Fibroblast of peridontal ligament (primary cell): Measurements from ENCODE around the gene TRAF3IP3.

ENCODE experiments used
- DNase-seq: peaks from one replicate; pipeline ENCODE4 v3.0.0-alpha.2; 2010; ENCODE audit errors: extremely low read depth

The TRAF3IP3 gene

GRCh38 chr1:209755926-209756614 lies at the start of gene TRAF3IP3:
Gene TRAF3IP3 (plus strand): TSS chr1:209756053. CDS start chr1:209760040, 3,987 bp downstream.
- DNase-seq, result no peak

GRCh38 chr1:209706622-209707021 lies 49.2 kb upstream of the TRAF3IP3 start:
- DNase-seq, result no peak

GRCh38 chr1:209707308-209707707 lies 48.5 kb upstream of the TRAF3IP3 start:
- DNase-seq, result no peak

- DNase-seq, result no peak
Measured at GRCh38 chr1:209708297-209708696, 47.6 kb upstream of the TRAF3IP3 start.

GRCh38 chr1:209710093-209710492 lies 45.8 kb upstream of the TRAF3IP3 start:
- DNase-seq, result no peak

- no peak for DNase-seq
Measured at GRCh38 chr1:209710847-209711246, 45.0 kb upstream of the TRAF3IP3 start.

- DNase-seq, result no peak
Measured at GRCh38 chr1:209714338-209714737, 41.5 kb upstream of the TRAF3IP3 start.

- DNase-seq, result no peak
Measured at GRCh38 chr1:209715314-209715713, 40.5 kb upstream of the TRAF3IP3 start.

- DNase-seq, result no peak
Measured at GRCh38 chr1:209717818-209718217, 38.0 kb upstream of the TRAF3IP3 start.

GRCh38 chr1:209720326-209720725 lies 35.5 kb upstream of the TRAF3IP3 start:
- DNase-seq, result peak; percentile 65

- DNase-seq, result peak; percentile 19
Measured at GRCh38 chr1:209720826-209721225, 35.0 kb upstream of the TRAF3IP3 start.

GRCh38 chr1:209721323-209721722 lies 34.5 kb upstream of the TRAF3IP3 start:
- no peak for DNase-seq

GRCh38 chr1:209723265-209723664 lies 32.6 kb upstream of the TRAF3IP3 start:
- DNase-seq, result no peak

GRCh38 chr1:209723756-209724693 lies 31.8 kb upstream of the TRAF3IP3 start:
- DNase-seq, result peak; percentile 30

GRCh38 chr1:209727286-209727685 lies 28.6 kb upstream of the TRAF3IP3 start:
- no peak for DNase-seq

GRCh38 chr1:209727785-209728184 lies 28.1 kb upstream of the TRAF3IP3 start:
- DNase-seq, result no peak

GRCh38 chr1:209728466-209728865 lies 27.4 kb upstream of the TRAF3IP3 start:
- no peak for DNase-seq

GRCh38 chr1:209729436-209729835 lies 26.4 kb upstream of the TRAF3IP3 start:
- DNase-seq, result no peak

- no peak for DNase-seq
Measured at GRCh38 chr1:209732725-209733124, 23.1 kb upstream of the TRAF3IP3 start.

- no peak for DNase-seq
Measured at GRCh38 chr1:209733409-209734192, 22.3 kb upstream of the TRAF3IP3 start.

- DNase-seq, result no peak
Measured at GRCh38 chr1:209736490-209737117, 19.2 kb upstream of the TRAF3IP3 start.

GRCh38 chr1:209737118-209737505 lies 18.7 kb upstream of the TRAF3IP3 start:
- no peak for DNase-seq
